ENCODE results near the gene MYH10. TPM values are rescaled to one million over a fixed set of nuclear protein-coding genes. Genes with fewer than 3 reads are reported as not detected.

Gene MYH10
- total and polyA plus RNA-seq, 8 donors, result 1.8 to 104 (median 11.2) TPM

GRCh38 chr17:8473451-8474192 is 156.9 kb downstream of the MYH10 start:
- intact Hi-C loops (cut with DNase I; ENCODE audit: low total_unique reads), result no loop called here
- H3K27ac ChIP-seq, result no peak overlapping the region
- H3K9me3 ChIP-seq, result no peaks in the 10 kb centered on the region
- H3K36me3 ChIP-seq, result peaks cover 52 to 97% (median 94%) of the 10 kb centered on the region in 4 donors
- DNase-seq, result no peak
- no peak for TF ChIP-seq POLR2AphosphoS5 (IDR thresholded peaks at IDR 0.05)
- no peak for TF ChIP-seq POLR2A (IDR thresholded peaks at IDR 0.05)
- no peak for TF ChIP-seq CTCF (IDR thresholded peaks at IDR 0.05)
- TF ChIP-seq EP300 (IDR thresholded peaks at IDR 0.05), result no peak
- H3K27me3 ChIP-seq, result no peaks in the 10 kb centered on the region
- 89 to 95% (median 93%) methylated on average over 13 of the region's 13 CpGs for WGBS, 5 donors
- peaks cover 0 to 13% (median 6%) of the 10 kb centered on the region in 4 donors for H3K4me1 ChIP-seq
- no peak overlapping the region for H3K4me3 ChIP-seq

- H3K36me3 ChIP-seq, result peaks cover 55 to 97% (median 94%) of the 10 kb centered on the region in 4 donors
Measured at GRCh38 chr17:8472663-8473062, 157.9 kb downstream of the MYH10 start.

GRCh38 chr17:8470447-8471047 is 160.0 kb downstream of the MYH10 start:
- Histone ChIP-seq H3K4me1 (peaks cover 0 to 30% (median 7%) of the 10 kb centered on the region in 4 donors), H3K36me3 (peaks cover 47 to 97% (median 91%) of the 10 kb centered on the region in 4 donors), H3K4me3 (no peak overlapping the region), H3K27me3 (no peaks in the 10 kb centered on the region), H3K9me3 (no peaks in the 10 kb centered on the region), H3K27ac (peak overlapping the region in 2 of 5 donors; percentile 3 to 55)
- WGBS, 5 donors, result 78 to 89% (median 84%) methylated on average over 19 to 20 of the region's 20 CpGs
- DNase-seq, result peak in 1 of 2 donors; percentile 38
- TF ChIP-seq POLR2A (IDR thresholded peaks at IDR 0.05) (no peak), POLR2AphosphoS5 (IDR thresholded peaks at IDR 0.05) (no peak), CTCF (IDR thresholded peaks at IDR 0.05) (no peak), EP300 (IDR thresholded peaks at IDR 0.05) (no peak)
- intact Hi-C loops (cut with DNase I; ENCODE audit: low total_unique reads), result no loop called here

More at GRCh38 chr17:8472663-8473062, 157.9 kb downstream of the MYH10 start:
- Histone ChIP-seq H3K9me3 (no peaks in the 10 kb centered on the region), H3K27ac (no peak overlapping the region), H3K4me1 (peaks cover 0 to 13% (median 6%) of the 10 kb centered on the region in 4 donors), H3K4me3 (no peak overlapping the region), H3K27me3 (no peaks in the 10 kb centered on the region)
- WGBS, 5 donors, result 87 to 94% (median 92%) methylated on average over 8 of the region's 8 CpGs
- no peak for DNase-seq
- TF ChIP-seq POLR2A (IDR thresholded peaks at IDR 0.05), result no peak
- TF ChIP-seq EP300 (IDR thresholded peaks at IDR 0.05), result no peak
- intact Hi-C loops (cut with DNase I; ENCODE audit: low total_unique reads), result no loop called here

GRCh38 chr17:8469964-8470363 is 160.6 kb downstream of the MYH10 start:
- H3K36me3 ChIP-seq, result peaks cover 41 to 97% (median 90%) of the 10 kb centered on the region in 4 donors

More at GRCh38 chr17:8469964-8470363, 160.6 kb downstream of the MYH10 start:
- H3K9me3 ChIP-seq, result no peaks in the 10 kb centered on the region
- no peak for TF ChIP-seq EP300 (IDR thresholded peaks at IDR 0.05)
- TF ChIP-seq POLR2A (IDR thresholded peaks at IDR 0.05), result no peak
- TF ChIP-seq POLR2AphosphoS5 (IDR thresholded peaks at IDR 0.05), result no peak
- no peak for TF ChIP-seq CTCF (IDR thresholded peaks at IDR 0.05)
- no peak overlapping the region for H3K4me3 ChIP-seq
- peaks cover 0 to 35% (median 13%) of the 10 kb centered on the region in 4 donors for H3K4me1 ChIP-seq
- peak overlapping the region in 2 of 5 donors; percentile 3 to 55 for H3K27ac ChIP-seq
- intact Hi-C loops (cut with DNase I; ENCODE audit: low total_unique reads), result no loop called here
- 85 to 90% (median 86%) methylated on average over 10 to 12 of the region's 12 CpGs for WGBS, 5 donors
- H3K27me3 ChIP-seq, result no peaks in the 10 kb centered on the region
- DNase-seq, result no peak

All from stomach (tissue), 9 donors.